NCI-H2196 (cell line): ENCODE measurements around the gene PSMC5.
"Not testable (repeated sequence)": the region's sequence is repeated elsewhere in the genome, so short reads cannot be mapped to it uniquely, and the experiment has no call there.

ENCODE experiments used
- DNase-seq: peaks from one replicate; lab custom pipeline; 2025; ENCODE audit not compliant: unreplicated experiment; lab: John Stamatoyannopoulos, UW

PSMC5 gene

DNA sequence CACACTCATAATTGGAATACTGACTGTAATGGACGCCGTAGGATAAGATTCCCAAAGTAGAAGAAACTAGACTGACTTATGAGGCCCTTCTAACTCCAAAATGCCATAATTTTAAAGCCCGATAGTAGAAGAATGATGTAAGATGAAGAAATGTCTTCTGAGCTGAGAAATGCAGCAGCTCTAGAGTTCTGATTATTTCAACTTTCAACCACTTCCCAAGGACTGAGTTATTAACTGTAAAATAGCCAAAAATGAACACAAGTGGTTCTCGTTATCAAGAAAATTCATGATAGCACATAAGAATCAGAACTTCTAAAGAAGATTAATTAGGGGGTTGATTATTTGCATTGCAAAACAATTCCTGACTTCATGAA is 43.0 kb downstream of the PSMC5 start:
- not testable (repeated sequence) for DNase-seq

DNA sequence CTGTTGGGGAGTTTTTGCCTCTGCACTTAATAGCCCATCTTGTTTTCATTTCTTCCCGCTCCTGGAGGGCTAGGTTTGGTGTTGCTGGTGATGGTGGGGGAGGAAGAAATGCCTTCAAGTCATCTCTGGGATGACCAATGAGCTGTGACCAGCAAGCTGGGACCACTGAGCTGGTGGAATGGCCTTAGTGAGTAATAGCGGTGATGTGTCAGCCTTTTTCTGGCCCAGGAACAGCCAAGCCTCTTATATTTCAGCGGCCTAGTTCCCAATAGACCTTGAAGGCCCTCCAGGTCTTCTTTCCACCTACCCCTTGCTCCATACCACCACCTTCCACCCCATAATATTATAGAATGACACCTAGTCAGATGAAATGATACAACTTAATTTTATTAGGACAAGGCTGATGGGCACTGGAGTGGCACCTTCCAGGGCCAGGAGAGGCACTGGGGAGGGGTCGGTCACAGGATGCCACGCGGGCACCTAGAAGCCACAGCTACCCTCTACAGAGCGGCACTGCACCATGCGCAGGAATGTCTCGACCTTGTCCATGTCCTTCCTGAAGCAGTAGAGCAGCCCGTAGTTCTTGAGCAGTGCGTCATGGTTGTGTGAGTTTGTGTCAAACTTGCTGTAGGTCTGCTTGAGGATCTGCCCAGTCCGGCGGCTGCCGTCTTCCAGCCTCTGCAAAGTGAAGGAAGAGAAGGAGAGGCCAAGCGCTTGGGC is 44.6 kb downstream of the PSMC5 start:
- not testable (repeated sequence) for DNase-seq

DNA sequence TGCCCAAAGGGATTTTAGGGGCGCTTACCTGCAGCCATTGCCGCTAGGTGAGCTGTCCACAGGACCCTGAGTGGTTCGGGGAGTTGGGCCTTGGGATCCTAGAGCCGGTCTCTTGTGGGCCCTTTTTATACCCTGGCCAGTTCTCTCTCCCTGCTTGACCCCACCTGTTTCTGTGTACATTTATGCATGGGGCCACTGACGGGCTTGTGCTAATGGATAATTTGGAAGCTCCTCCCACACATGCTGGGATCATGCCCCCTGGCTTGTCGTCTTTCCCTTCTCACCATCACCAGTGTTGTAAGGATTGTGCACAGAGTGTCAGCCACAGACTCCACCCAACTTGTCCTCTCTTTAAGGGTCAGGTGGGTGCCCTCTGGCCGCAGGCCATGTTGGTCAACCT is 46.3 kb downstream of the PSMC5 start, which contains the start of gene CSH2:
Gene CSH2, minus strand, starts transcription at position 101 of the 400 bp plus-strand sequence. Its CDS starts 63 bp downstream, at position 38.
- not testable (repeated sequence) for DNase-seq

DNA sequence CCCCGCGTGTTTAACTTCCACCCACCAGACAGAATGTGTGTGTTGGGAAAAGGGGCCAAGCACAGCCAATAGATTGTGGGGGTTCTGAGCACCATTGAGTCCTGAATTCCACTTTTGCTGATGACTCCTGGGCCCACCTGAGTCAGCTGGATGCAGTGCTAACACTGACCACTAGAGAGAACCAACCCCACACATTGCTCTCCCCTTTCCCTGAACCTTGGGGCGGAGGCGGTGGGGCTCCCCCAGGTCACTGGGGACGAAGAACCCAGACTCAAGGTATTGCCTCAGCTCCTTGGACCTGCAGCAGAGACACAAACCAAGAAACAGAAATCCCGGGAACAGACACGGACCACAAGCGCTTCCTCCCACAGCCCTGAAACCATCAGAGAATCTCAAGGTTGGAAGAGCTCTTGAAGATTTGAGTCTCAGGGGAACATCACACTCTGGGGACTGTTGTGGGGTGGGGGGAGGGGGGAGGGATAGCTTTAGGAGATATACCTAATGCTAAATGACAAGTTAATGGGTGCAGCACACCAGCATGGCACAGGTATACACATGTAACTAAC is 46.9 kb downstream of the PSMC5 start:
- DNase-seq: not testable (repeated sequence)

DNA sequence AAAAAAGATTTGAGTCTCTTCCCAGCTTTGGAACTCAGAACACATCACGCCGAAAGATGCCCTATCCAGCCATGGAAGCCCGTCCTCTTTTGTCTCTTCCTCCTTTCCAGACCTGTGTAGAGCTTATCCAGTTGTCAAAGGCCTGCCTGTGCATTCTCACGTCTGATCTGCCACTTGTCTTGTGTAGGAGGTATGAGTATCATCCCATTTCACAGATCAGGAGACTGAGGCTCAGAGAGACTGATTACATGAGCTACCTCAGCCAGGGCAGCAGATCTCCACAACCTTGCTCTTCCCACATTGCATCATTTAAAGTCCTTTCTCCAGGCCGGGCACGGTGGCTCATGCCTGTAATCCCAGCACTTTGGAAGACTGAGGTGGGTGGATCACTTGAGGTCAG is 47.5 kb downstream of the PSMC5 start:
- DNase-seq: not testable (repeated sequence)

DNA sequence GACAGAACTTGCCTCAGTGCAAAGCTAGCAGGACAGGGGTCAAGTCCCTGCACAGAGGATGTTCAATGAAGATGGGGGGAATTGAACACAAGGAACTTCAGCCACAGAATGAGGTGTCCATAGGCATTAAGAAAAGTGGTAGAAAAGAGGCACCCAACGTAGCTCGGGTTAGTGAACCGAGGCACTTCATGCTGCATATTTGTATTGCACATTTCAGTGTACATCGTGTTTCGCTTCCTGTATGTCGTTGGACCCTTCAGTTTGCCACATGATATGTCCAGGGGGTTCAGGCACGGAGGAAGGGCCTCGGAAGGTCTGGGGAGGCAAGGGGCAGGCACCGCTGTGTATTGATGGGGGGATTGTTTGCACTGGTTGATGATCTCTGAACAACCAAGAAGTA is 51.2 kb downstream of the PSMC5 start:
- DNase-seq: not testable (repeated sequence)

DNA sequence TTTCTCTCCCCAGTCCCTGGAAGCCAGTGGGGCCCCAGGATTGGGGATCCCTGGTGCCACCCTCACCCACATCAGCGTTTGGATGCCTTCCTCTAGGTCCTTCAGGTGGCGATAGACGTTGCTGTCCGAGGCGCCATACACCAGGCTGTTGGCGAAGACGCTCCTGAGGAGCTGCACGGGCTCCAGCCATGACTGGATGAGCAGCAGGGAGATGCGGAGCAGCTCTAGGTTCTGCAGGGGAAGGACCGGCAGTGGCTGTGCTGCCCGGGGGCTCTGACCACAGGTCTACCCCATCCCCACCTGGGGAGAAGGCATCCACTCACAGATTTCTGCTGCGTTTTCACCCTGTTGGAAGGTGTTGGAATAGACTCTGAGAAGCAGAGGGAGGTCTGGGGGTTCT is 53.5 kb downstream of the PSMC5 start:
- no peak for DNase-seq

DNA sequence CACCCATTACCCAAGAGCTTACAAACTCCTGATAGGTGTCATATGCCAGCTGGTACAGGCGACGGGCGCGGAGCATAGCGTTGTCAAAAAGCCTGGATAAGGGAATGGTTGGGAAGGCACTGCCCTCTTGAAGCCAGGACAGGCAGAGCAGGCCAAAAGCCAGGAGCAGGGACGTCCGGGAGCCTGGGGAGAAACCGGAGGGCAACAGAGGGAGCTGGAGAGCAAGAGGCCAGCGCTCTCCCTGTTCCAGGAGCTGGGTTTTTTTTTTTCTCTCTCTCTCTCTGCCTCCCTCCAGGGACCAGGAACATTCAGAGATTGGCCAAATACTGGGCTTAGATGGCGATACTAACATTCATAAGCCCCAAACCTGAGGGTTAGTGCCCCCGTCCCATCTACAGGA is 54.1 kb downstream of the PSMC5 start:
- DNase-seq: not testable (repeated sequence)
